ENCODE data around the gene GPD1L.
"Not testable (repeated sequence)": the region's sequence is repeated elsewhere in the genome, so short reads cannot be mapped to it uniquely, and the experiment has no call there.

The GPD1L gene

GRCh38 chr3:32106132-32106928, at the start of gene GPD1L:
GPD1L (plus strand) TSS chr3:32106620; CDS start chr3:32106712, 92 bp downstream.
- peak; percentile 94 for DNase-seq

- DNase-seq: not testable (repeated sequence)
Measured at GRCh38 chr3:32058465-32058864, 48.0 kb upstream of the GPD1L start.

DNA sequence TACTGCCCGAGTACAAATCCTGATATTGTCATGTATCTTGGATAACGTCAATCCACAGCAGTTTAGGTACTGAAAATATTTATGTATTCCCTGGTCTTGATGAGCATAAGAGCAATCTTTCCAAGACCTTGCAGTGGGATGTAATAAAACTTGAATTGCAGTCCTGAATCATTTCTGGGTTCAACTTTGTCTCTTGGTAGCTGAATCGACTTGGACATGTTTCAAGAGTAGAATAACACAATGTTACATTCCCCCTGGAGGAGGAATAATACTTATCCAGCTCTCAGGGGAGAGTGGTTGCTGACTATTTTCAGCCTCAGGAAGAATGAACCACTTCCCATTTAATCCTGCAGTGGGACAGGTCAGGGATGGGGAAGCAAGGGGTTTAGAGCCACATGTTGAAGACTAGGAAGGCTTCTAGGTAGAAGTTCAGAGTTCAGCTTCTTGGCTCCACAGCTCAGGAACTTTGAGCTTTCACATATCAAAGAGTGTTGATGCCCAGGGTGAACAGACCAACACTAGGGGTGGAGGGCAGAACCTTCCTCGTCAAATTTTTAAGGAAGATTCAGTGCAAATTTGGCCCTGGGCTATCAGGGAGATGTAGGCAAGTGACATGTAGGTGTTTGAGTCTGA, 43.4 kb upstream of the GPD1L start:
- no peak for DNase-seq

GRCh38 chr3:32066686-32067085, 39.7 kb upstream of the GPD1L start:
- DNase-seq: no peak

- not testable (repeated sequence) for DNase-seq
Measured at GRCh38 chr3:32074194-32074593, 32.2 kb upstream of the GPD1L start.

GRCh38 chr3:32076566-32076965, 29.9 kb upstream of the GPD1L start:
- no peak for DNase-seq

DNA sequence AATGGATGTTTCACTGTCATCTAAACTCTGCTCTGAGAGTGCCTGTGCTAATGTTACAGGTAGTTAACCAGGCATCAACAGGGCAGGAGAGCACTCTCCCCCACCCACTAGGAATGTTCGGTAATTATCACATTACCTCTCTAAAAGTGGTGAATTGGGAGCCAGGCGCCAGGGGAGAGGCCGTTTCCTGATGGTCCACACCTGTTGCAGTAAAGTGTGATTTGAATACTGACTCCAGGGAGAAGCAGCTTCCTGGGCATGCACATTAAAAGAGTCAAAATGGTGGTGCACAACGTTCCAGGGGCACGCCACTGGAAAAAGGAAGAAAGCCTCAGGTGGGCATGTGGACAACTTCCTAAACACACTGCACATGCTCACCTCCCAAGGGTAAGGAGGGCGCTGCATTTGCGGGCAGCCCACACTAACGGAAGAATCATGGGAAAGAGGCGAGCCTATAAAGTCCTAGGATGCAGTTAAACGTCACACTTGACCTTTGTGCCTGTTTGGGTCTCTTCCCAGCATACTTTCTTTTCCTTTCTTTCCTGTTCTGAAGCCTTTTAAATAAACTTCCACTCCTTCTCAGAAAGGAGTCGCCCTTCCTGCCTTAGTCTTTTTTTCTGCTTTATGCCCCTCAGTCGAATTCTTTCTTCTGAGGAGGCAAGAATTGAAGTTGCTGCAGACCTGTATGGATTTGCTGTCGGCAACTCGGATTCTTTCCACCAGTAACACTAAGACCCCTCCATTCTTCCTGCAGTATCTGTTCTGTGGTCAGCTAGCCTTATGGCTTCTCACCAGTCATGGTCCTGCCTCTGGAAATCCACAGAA, 28.9 kb upstream of the GPD1L start:
- no peak for DNase-seq

DNA sequence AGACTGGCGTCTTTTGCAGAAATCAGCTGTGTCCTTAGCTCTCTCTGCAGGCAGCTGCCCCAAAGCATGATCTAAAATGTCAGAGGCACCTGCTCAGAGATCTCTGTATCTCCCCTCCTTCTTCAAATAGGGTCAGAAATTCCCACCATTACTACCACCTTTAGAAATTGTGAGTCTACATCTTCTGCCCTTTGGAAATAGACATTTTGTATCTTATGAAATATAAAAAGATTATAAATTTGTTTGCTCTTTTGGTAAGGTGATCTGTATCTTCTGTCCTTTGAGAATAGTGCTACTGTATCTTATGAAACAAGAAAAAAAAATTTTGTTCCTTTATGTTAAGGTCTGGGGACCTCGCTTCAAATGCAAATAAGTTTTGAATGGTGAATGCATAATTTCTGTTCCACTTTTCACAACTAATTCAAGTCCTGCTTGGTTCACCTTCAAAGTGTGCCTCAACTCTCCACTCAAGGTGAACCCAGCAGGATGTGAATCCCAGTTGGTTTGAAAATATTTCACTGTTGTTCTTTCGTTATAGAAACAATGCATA, 28.3 kb upstream of the GPD1L start:
- DNase-seq: no peak

- no peak for DNase-seq
Measured at GRCh38 chr3:32078864-32079263, 27.6 kb upstream of the GPD1L start.

- DNase-seq: no peak
Measured at GRCh38 chr3:32082721-32083120, 23.7 kb upstream of the GPD1L start.

DNA sequence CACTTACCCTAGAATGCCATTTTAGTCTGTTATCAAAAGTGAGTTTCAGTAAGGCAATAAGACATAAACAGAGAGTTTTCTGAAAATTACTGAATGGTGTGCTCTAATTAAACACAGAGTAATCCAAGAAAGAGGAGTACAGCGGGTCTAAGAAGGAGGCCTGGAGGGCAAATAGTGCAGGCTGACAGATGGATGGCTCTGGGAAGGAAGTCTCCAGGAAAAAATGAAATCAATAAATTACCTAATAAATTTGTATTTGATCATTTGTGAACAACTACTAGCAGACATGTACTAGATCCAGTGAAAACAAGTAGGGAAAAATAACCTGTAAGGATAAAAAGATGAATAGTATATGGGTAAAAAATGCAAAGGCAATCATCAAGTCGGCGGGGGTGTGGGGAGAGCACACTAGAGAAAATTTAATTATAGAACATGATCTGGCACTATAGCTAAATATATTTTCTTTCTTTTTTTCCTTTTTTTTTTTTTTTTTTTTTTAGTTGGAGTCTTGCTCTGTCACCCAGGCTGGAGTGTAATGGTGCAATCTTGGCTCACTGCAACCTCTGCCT, 22.6 kb upstream of the GPD1L start:
- no peak for DNase-seq

- DNase-seq: no peak
Measured at GRCh38 chr3:32084870-32085269, 21.6 kb upstream of the GPD1L start.

DNA sequence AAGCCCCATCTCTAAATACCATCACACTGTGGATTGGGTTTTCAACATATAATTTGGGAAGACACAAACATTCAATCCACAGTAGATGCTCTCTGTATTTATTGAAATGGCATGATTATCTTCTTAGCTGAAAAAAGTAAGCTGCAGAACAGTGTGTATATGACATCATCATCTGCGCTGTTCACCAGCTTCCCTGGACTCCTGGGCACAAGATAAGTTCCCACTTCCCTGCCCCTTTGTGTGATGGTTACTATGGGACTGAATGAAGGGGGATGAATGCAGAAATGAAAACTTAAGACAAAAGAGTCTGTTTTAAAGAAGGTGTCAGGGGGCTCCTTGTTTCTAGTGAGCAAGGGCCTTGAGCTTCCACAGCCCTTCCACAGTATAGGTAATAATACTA, 20.0 kb upstream of the GPD1L start:
- no peak for DNase-seq

DNA sequence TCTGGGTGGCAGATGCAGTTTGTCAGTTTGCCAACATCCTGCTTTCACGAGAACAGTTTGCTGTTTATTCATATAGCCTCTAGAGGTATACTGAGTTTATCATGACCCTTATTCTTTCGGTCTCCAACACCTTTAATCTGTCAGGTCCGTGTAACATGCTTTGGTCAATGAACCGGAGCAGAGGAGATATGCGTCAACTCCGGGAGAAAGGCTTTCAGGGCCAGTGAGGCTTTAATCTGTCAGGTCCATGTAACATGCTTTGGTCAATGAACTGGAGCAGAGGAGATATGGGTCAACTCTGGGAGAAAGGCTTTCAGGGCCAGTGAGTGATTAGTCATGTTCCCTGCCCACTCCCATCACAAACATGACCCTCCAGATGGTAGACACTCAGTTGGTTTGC, 16.9 kb upstream of the GPD1L start:
- DNase-seq: no peak

DNA sequence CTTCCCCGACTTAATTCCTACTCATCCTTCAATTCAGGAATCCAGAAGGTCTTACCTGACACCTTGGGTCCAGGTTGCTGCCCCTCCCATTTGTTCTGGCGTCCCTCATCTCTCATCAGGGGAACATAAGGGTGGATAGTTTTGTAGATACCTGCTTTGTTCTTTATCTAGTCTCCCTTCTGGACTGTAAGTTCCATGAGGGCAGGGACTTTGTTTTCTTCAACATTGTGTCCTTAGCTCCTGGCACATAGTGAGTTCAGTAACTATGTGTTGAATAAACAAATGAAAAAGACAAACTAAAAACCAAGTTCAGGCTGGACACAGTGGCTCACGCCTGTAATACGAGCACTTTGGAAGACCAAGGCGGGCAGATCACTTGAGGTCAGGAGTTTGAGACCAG, 13.2 kb upstream of the GPD1L start:
- DNase-seq: no peak

- no peak for DNase-seq
Measured at GRCh38 chr3:32095431-32095830, 11.0 kb upstream of the GPD1L start.

DNA sequence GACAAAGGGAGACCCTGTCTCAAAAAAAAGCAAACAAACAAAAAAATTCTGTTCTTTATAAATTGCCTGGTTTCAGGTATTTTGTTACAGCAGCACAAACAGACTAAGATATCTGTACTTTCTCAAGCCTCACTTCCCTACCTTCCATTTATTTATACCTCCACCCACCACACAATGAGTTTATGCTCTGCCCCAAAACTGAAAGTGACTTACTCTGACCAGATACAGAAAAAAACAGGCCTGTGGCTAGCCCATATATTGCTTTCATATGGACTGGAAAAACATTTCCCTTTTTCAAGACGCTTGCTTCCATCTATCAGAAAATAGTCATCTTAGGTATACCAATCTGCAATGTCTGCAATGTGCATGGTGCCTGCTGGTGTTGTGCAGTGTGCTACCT, 8.7 kb upstream of the GPD1L start:
- DNase-seq: no peak

DNA sequence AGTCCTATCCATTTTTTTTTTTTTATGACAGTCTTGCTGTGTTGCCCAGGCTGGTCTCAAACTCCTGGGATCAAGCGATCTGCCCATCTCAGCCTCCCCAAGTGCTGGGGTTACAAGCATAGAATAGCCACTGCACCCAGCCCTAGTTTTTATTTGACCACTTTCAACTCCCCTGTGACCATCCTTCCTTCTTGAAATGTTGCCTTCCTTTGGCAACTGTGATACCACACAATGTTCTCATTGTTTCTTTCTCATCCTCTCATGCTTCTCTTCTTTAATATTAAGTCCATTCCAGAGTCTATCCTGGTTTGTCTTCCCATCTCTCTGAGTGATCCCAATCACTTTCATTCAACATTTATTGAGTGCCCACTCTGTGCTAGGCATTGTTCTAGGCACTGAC, 7.9 kb upstream of the GPD1L start:
- DNase-seq: no peak

DNA sequence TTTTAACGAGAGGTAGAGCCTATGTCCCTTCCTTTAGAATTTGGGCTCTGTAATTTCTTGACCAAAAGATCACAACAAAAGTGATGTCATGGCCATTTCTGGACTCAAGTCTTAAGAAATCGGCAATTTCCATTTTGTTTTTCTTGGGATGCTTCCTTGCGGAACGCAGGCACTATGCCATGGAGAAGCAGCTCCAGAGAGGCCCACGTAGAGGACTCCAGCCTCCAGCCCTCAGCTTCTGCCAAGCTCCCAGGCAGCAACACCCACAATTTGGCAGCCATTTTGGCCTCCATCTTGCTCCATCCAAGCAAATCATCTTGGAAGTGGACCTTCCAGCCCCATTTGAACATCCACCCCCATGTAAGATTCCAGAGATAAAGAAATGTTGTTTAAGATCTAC, 6.0 kb upstream of the GPD1L start:
- DNase-seq: no peak

DNA sequence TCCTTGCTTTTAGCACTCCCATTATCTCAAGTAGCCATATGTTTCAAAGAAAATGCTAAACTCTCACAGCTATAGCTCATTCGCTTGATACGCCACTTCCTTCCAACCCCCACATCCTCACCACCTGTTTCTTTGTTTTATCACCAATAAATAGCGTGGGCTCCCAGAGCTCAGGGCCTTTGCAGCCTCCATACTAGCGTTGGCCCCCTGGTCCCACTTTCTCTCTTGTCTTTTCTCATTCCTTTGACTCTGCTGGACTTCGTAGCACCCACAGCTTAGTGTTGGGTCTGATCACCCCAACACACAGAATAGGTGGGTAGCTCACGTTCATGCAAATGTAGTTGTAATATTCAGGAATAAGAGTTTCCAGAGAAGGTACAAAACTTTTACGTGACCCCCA, 4.1 kb upstream of the GPD1L start:
- no peak for DNase-seq

- DNase-seq: no peak
Measured at GRCh38 chr3:32104492-32104891, 1.9 kb upstream of the GPD1L start.

GRCh38 chr3:32105291-32106131, 909 bp upstream of the GPD1L start:
- DNase-seq: no peak
